ENCODE data around the gene KCNH4.

KCNH4 gene

DNA sequence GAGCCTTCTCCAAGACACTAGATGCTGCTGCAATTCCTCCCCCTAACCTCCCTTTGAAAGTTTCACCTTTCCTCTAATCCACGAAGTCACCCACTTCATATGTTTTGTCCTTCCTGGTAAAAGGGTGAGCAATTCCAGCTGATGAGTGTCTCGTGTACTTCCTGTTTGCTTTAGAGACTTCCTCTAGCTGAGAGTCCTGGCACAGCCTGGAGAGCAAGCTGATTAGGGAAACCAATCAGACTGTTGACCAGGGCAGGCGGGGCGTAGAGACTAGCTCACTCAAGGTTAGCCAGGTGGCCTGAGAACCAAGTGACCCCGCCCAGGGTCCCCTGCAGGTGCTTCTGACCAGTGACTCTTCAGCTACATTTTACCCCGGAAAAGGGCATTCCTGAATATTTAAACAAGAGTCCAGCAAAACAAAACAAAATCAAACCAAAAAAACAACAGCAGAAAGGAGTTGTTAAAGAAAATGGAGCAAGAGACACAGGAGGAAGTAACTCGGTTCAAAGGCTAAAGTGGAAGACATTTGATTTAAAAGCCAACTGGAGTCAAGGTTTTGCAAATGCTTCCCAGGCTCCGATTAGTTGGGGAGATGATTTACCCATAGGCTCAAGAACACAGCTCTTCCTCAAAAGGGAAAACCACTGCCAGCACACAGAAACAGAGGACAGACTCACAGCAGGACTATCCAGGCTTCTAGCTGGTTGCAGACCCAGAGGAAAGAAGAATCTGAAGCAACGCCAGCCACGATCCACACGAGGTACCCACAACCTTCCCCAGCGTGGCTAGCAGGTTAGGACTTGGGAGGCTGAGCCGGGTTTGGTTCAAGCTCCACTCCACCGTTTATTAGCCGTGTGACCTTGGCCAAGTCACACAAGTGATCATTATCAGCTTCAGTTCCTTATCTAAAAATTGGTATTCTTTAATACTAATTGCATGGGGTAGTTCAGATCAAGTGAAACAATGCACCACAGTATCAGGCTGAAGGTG is 45.0 kb downstream of the KCNH4 start:
- no peak overlapping the region for H2BK15ac ChIP-seq (ENCODE audit: low read depth, poor library complexity, severe bottlenecking)
- peak overlapping the region in 1 of 2 experiments; percentile 79 for H3K4ac ChIP-seq (ENCODE audit: low read depth in 1 of 2, low read length in 2 of 2)
- H2BK5ac ChIP-seq (ENCODE audit: low read depth, low read length, poor library complexity, severe bottlenecking) = no peak overlapping the region
- H3K79me1 ChIP-seq (replicated peaks; ENCODE audit: low read length, poor library complexity, severe bottlenecking) = peaks cover 13% of the 10 kb centered on the region
- no peak overlapping the region for H3K14ac ChIP-seq (ENCODE audit: low read length in 2 of 2)
- H3K27me3 ChIP-seq (ENCODE audit: control insufficient read depth in 1 of 2, insufficient read depth in 1 of 2, low read length in 2 of 2) = no peaks in the 10 kb centered on the region
- H2AFZ ChIP-seq (ENCODE audit: low read depth, low read length) = no peak overlapping the region
- peak; percentile 88 for DNase-seq
- peak overlapping the region in 1 of 2 experiments; percentile 2 for H3K4me3 ChIP-seq (ENCODE audit: insufficient read depth in 1 of 2, low read depth in 1 of 2, low read length in 2 of 2)
- no peak overlapping the region for H2BK120ac ChIP-seq (ENCODE audit: low read depth, low read length)
- peak overlapping the region; percentile 91 for H4K91ac ChIP-seq (ENCODE audit: low read length)
- H3K23ac ChIP-seq (ENCODE audit: low read length in 2 of 2) = peak overlapping the region in 1 of 2 experiments; percentile 66
- H2AK5ac ChIP-seq (ENCODE audit: low read length, severe bottlenecking) = peak overlapping the region; percentile 23
- H3K9ac ChIP-seq (ENCODE audit: low read length) = peak overlapping the region; percentile 23
- 50% methylated on average over 12 of the region's 15 CpGs for WGBS
- peak overlapping the region; percentile 79 to 94 for H3K18ac ChIP-seq (ENCODE audit: low read depth in 1 of 2, low read length in 2 of 2)
- peak overlapping the region; percentile 87 for H4K8ac ChIP-seq (ENCODE audit: low read length)
- no peak overlapping the region for H3K4me2 ChIP-seq (ENCODE audit: low read length, poor library complexity, severe bottlenecking)
- H3K27ac ChIP-seq (ENCODE audit: low read length, poor library complexity, severe bottlenecking) = peak overlapping the region; percentile 52
- H3K9me3 ChIP-seq (ENCODE audit: control insufficient read depth, low read length) = no peaks in the 10 kb centered on the region
- peaks cover 42% of the 10 kb centered on the region for H3K4me1 ChIP-seq (ENCODE audit: control insufficient read depth, insufficient read depth, low read depth, low read length)
- H2BK12ac ChIP-seq (ENCODE audit: low read length in 2 of 2) = peak overlapping the region; percentile 82 to 97
- peaks cover 17 to 27% of the 10 kb centered on the region in 2 experiments for H3K36me3 ChIP-seq (ENCODE audit: control insufficient read depth in 1 of 2, insufficient read depth in 2 of 2, low read depth in 1 of 2, low read length in 2 of 2)

DNA sequence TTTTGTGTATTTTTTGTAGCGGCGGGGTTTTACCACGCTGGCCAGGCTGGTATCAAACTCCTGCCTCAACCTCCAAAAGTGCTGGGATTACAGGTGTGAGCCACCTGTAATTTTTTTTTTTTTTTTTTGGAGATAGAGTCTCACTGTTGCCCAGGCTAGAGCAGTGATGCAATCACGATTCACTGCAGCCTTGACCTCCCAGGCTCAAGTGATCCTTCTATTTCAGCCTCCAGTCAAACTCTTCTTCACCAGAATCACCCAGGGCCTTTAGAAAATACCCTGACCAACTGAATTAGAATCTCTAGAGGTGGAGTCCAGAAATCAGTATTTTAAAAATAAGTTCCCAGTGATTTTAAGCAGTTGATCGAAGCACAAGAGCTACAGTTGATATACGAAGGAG is 45.8 kb downstream of the KCNH4 start:
- H3K36me3 ChIP-seq (ENCODE audit: control insufficient read depth in 1 of 2, insufficient read depth in 2 of 2, low read depth in 1 of 2, low read length in 2 of 2) = peaks cover 17 to 35% of the 10 kb centered on the region in 2 experiments
- H2BK15ac ChIP-seq (ENCODE audit: low read depth, poor library complexity, severe bottlenecking) = no peak overlapping the region
- no peak overlapping the region for H2BK120ac ChIP-seq (ENCODE audit: low read depth, low read length)
- peak overlapping the region; percentile 60 for H4K8ac ChIP-seq (ENCODE audit: low read length)
- WGBS = 95% methylated on average over 5 of the region's 6 CpGs
- no peak overlapping the region for H2AFZ ChIP-seq (ENCODE audit: low read depth, low read length)
- no peak overlapping the region for H2AK5ac ChIP-seq (ENCODE audit: low read length, severe bottlenecking)
- H3K9ac ChIP-seq (ENCODE audit: low read length) = peak overlapping the region; percentile 5
- no peak overlapping the region for H2BK12ac ChIP-seq (ENCODE audit: low read length in 2 of 2)
- no peaks in the 10 kb centered on the region for H3K27me3 ChIP-seq (ENCODE audit: control insufficient read depth in 1 of 2, insufficient read depth in 1 of 2, low read length in 2 of 2)
- H3K14ac ChIP-seq (ENCODE audit: low read length in 2 of 2) = no peak overlapping the region
- H2BK5ac ChIP-seq (ENCODE audit: low read depth, low read length, poor library complexity, severe bottlenecking) = no peak overlapping the region
- no peak overlapping the region for H3K4me2 ChIP-seq (ENCODE audit: low read length, poor library complexity, severe bottlenecking)
- peaks cover 42% of the 10 kb centered on the region for H3K4me1 ChIP-seq (ENCODE audit: control insufficient read depth, insufficient read depth, low read depth, low read length)
- H3K79me1 ChIP-seq (replicated peaks; ENCODE audit: low read length, poor library complexity, severe bottlenecking) = peaks cover 17% of the 10 kb centered on the region
- peak overlapping the region; percentile 52 for H3K27ac ChIP-seq (ENCODE audit: low read length, poor library complexity, severe bottlenecking)
- H3K4me3 ChIP-seq (ENCODE audit: insufficient read depth in 1 of 2, low read depth in 1 of 2, low read length in 2 of 2) = peak overlapping the region in 1 of 2 experiments; percentile 2
- no peak for DNase-seq
- H3K23ac ChIP-seq (ENCODE audit: low read length in 2 of 2) = no peak overlapping the region
- no peak overlapping the region for H3K18ac ChIP-seq (ENCODE audit: low read depth in 1 of 2, low read length in 2 of 2)
- peak overlapping the region in 1 of 2 experiments; percentile 71 for H3K4ac ChIP-seq (ENCODE audit: low read depth in 1 of 2, low read length in 2 of 2)
- peak overlapping the region; percentile 31 for H4K91ac ChIP-seq (ENCODE audit: low read length)
- no peaks in the 10 kb centered on the region for H3K9me3 ChIP-seq (ENCODE audit: control insufficient read depth, low read length)

DNA sequence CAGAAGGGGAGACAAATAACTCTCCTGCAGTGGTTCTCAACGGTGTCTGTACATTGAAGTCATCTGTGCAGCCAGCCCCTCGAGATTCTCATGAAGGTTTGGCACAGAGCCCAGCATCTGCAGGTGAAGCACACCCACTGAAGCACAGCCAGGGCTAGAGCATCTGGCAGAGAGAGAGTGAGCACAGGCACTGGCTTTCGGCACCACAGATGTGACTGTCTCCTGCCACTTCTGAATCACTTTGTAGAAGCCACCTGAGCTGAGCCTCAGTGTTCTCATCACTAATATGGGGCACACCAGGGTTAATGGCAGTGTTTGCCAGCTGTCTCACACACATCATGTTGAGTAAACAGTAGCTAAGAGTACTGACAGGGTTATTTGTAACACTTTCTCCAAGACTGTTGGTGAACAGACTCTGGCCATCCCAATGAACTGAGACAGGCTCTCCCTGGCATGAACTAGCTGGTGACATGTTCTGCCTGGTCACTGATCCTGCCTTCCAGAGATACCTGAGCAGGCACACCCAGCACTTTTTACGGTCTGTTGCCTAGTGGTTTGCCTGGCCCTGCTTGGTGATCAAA is 47.4 kb downstream of the KCNH4 start:
- peak overlapping the region in 1 of 2 experiments; percentile 63 for H3K14ac ChIP-seq (ENCODE audit: low read length in 2 of 2)
- H2BK12ac ChIP-seq (ENCODE audit: low read length in 2 of 2) = peak overlapping the region; percentile 4 to 70
- H2AFZ ChIP-seq (ENCODE audit: low read depth, low read length) = no peak overlapping the region
- peak overlapping the region in 1 of 2 experiments; percentile 91 for H3K23ac ChIP-seq (ENCODE audit: low read length in 2 of 2)
- peak overlapping the region; percentile 57 for H2AK5ac ChIP-seq (ENCODE audit: low read length, severe bottlenecking)
- peak overlapping the region; percentile 29 for H2BK15ac ChIP-seq (ENCODE audit: low read depth, poor library complexity, severe bottlenecking)
- peak overlapping the region; percentile 14 for H4K91ac ChIP-seq (ENCODE audit: low read length)
- peak overlapping the region; percentile 35 to 80 for H3K18ac ChIP-seq (ENCODE audit: low read depth in 1 of 2, low read length in 2 of 2)
- peaks cover 23 to 48% of the 10 kb centered on the region in 2 experiments for H3K36me3 ChIP-seq (ENCODE audit: control insufficient read depth in 1 of 2, insufficient read depth in 2 of 2, low read depth in 1 of 2, low read length in 2 of 2)
- H3K4me3 ChIP-seq (ENCODE audit: insufficient read depth in 1 of 2, low read depth in 1 of 2, low read length in 2 of 2) = peak overlapping the region in 1 of 2 experiments; percentile 51
- no peaks in the 10 kb centered on the region for H3K9me3 ChIP-seq (ENCODE audit: control insufficient read depth, low read length)
- peak overlapping the region; percentile 19 for H3K9ac ChIP-seq (ENCODE audit: low read length)
- no peaks in the 10 kb centered on the region for H3K27me3 ChIP-seq (ENCODE audit: control insufficient read depth in 1 of 2, insufficient read depth in 1 of 2, low read length in 2 of 2)
- no peak overlapping the region for H3K4me2 ChIP-seq (ENCODE audit: low read length, poor library complexity, severe bottlenecking)
- no peak overlapping the region for H2BK120ac ChIP-seq (ENCODE audit: low read depth, low read length)
- WGBS = 78% methylated on average over 4 of the region's 4 CpGs
- H2BK5ac ChIP-seq (ENCODE audit: low read depth, low read length, poor library complexity, severe bottlenecking) = no peak overlapping the region
- peak overlapping the region; percentile 10 for H4K8ac ChIP-seq (ENCODE audit: low read length)
- DNase-seq = no peak
- H3K4ac ChIP-seq (ENCODE audit: low read depth in 1 of 2, low read length in 2 of 2) = peak overlapping the region; percentile 2 to 64
- peak overlapping the region; percentile 72 for H3K27ac ChIP-seq (ENCODE audit: low read length, poor library complexity, severe bottlenecking)
- H3K4me1 ChIP-seq (ENCODE audit: control insufficient read depth, insufficient read depth, low read depth, low read length) = peaks cover 30% of the 10 kb centered on the region
- peaks cover 28% of the 10 kb centered on the region for H3K79me1 ChIP-seq (replicated peaks; ENCODE audit: low read length, poor library complexity, severe bottlenecking)

DNA sequence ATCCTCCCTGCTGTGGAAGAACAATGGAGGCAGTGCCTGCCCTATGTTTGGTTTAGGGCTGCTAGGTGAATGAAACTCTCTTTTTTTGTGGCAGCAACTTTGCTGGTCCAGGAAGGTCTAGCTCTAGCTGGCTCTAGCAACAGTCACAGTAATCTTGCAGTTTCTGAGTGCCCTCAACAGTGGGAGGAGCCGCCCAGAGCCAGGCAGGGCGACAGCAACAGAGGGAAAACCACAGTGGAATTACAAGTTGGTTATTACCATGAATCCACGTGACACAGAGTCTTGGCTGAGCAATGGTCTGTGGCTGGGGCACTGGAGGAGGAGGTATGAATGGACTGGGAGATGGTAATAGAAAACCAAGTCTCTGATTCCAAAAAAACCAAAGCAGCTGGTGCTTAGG is 48.0 kb downstream of the KCNH4 start:
- H3K4me3 ChIP-seq (ENCODE audit: insufficient read depth in 1 of 2, low read depth in 1 of 2, low read length in 2 of 2) = peak overlapping the region in 1 of 2 experiments; percentile 51
- peak overlapping the region in 1 of 2 experiments; percentile 32 for H3K18ac ChIP-seq (ENCODE audit: low read depth in 1 of 2, low read length in 2 of 2)
- no peak overlapping the region for H2BK120ac ChIP-seq (ENCODE audit: low read depth, low read length)
- H3K27me3 ChIP-seq (ENCODE audit: control insufficient read depth in 1 of 2, insufficient read depth in 1 of 2, low read length in 2 of 2) = no peaks in the 10 kb centered on the region
- H3K79me1 ChIP-seq (replicated peaks; ENCODE audit: low read length, poor library complexity, severe bottlenecking) = peaks cover 34% of the 10 kb centered on the region
- H3K4me1 ChIP-seq (ENCODE audit: control insufficient read depth, insufficient read depth, low read depth, low read length) = peaks cover 25% of the 10 kb centered on the region
- 31% methylated on average over 3 of the region's 3 CpGs for WGBS
- peak overlapping the region; percentile 11 for H4K91ac ChIP-seq (ENCODE audit: low read length)
- no peak overlapping the region for H4K8ac ChIP-seq (ENCODE audit: low read length)
- H2BK12ac ChIP-seq (ENCODE audit: low read length in 2 of 2) = peak overlapping the region in 1 of 2 experiments; percentile 4
- H3K4me2 ChIP-seq (ENCODE audit: low read length, poor library complexity, severe bottlenecking) = no peak overlapping the region
- H3K36me3 ChIP-seq (ENCODE audit: control insufficient read depth in 1 of 2, insufficient read depth in 2 of 2, low read depth in 1 of 2, low read length in 2 of 2) = peaks cover 29 to 54% of the 10 kb centered on the region in 2 experiments
- no peak overlapping the region for H2BK5ac ChIP-seq (ENCODE audit: low read depth, low read length, poor library complexity, severe bottlenecking)
- no peak overlapping the region for H3K14ac ChIP-seq (ENCODE audit: low read length in 2 of 2)
- no peak overlapping the region for H2AFZ ChIP-seq (ENCODE audit: low read depth, low read length)
- peak overlapping the region in 1 of 2 experiments; percentile 71 for H3K4ac ChIP-seq (ENCODE audit: low read depth in 1 of 2, low read length in 2 of 2)
- no peak overlapping the region for H3K23ac ChIP-seq (ENCODE audit: low read length in 2 of 2)
- peak; percentile 91 for DNase-seq
- H3K9ac ChIP-seq (ENCODE audit: low read length) = peak overlapping the region; percentile 55
- no peak overlapping the region for H2AK5ac ChIP-seq (ENCODE audit: low read length, severe bottlenecking)
- H3K27ac ChIP-seq (ENCODE audit: low read length, poor library complexity, severe bottlenecking) = peak overlapping the region; percentile 72
- H3K9me3 ChIP-seq (ENCODE audit: control insufficient read depth, low read length) = no peaks in the 10 kb centered on the region
- no peak overlapping the region for H2BK15ac ChIP-seq (ENCODE audit: low read depth, poor library complexity, severe bottlenecking)
